Neural cell (in vitro differentiated cells): ENCODE data around the gene TBC1D30. TPM values are rescaled to one million over a fixed set of nuclear protein-coding genes. Genes with fewer than 3 reads are reported as not detected.

Source experiments
- H2AFZ ChIP-seq: fragments of 200-600, 300-800 bp; sonication (generic), shearing (Covaris generic); 2 replicates; pipeline ENCODE4 v1.6.0; 2014; ENCODE audit warnings: low read depth, mild to moderate bottlenecking, antibody characterized with exemption, low read length, moderate library complexity
- H3F3A ChIP-seq: fragments of 200-600 bp; shearing (Covaris generic); 2 replicates; pipeline ENCODE4 v1.6.1; 2016; ENCODE audit warnings: mild to moderate bottlenecking, moderate library complexity, mixed read lengths, antibody characterized with exemption, low read length; ENCODE audit not compliant: insufficient read depth, poor library complexity, severe bottlenecking
- H3K27ac ChIP-seq: fragments of 200-600, 300-800 bp; sonication (generic), shearing (Covaris generic); 2 replicates; pipeline ENCODE4 v1.5.1; 2014; ENCODE audit warnings: mild to moderate bottlenecking, low read length, moderate library complexity
- H3K27me3 ChIP-seq: fragments of 300-800, 200-600 bp; sonication (generic), shearing (Covaris generic); 2 replicates; pipeline ENCODE4 v1.6.0; 2014; ENCODE audit warnings: mild to moderate bottlenecking, low read depth, low read length, moderate library complexity; ENCODE audit not compliant: insufficient read depth
- H3K36me3 ChIP-seq: fragments of 300-800, 200-600 bp; sonication (generic), shearing (Covaris generic); 2 replicates; pipeline ENCODE4 v1.5.1; 2014; ENCODE audit warnings: mild to moderate bottlenecking, antibody characterized with exemption, low read length, moderate library complexity; ENCODE audit not compliant: insufficient read depth
- H3K4me2 ChIP-seq: fragments of 300-800, 200-600 bp; sonication (generic), shearing (Covaris generic); 2 replicates; pipeline ENCODE4 v1.6.0; 2014; ENCODE audit warnings: mild to moderate bottlenecking, low read length
- H3K4me3 ChIP-seq: fragments of 300-800, 200-600 bp; sonication (generic), shearing (Covaris generic); 2 replicates; pipeline ENCODE4 v1.5.1; 2014; ENCODE audit warnings: mild to moderate bottlenecking, low read length, moderate library complexity
- H3K79me2 ChIP-seq: fragments of 200-600 bp; shearing (Covaris generic); replicated peaks from 2 replicates; pipeline ENCODE4 v1.6.0; 2014; ENCODE audit warnings: mild to moderate bottlenecking, low read length, moderate library complexity; ENCODE audit not compliant: insufficient read depth
- H3K9ac ChIP-seq: fragments of 300-800, 200-600 bp; sonication (generic), shearing (Covaris generic); 2 replicates; pipeline ENCODE4 v1.6.1; 2016; ENCODE audit warnings: mild to moderate bottlenecking, low read length, mixed read lengths
- H3K9me2 ChIP-seq: fragments of 200-600 bp; shearing (Covaris generic); 2 replicates; pipeline ENCODE4 v1.6.1; 2016; ENCODE audit warnings: mild to moderate bottlenecking, low read length, mixed read lengths; ENCODE audit not compliant: insufficient read depth
- H3K9me3 ChIP-seq: fragments of 200-600, 300-800 bp; sonication (generic), shearing (Covaris generic); 2 replicates; pipeline ENCODE4 v1.6.1; 2016; ENCODE audit warnings: mild to moderate bottlenecking, mixed run types, low read length, moderate library complexity, mixed read lengths
- H4K20me1 ChIP-seq: fragments of 200-600 bp; shearing (Covaris generic); 2 replicates; pipeline ENCODE4 v1.6.1; 2016; ENCODE audit warnings: mild to moderate bottlenecking, mixed run types; ENCODE audit not compliant: insufficient read depth
- EP300 ChIP-seq: fragments of 450-650 bp; conservative IDR thresholded peaks from 2 replicates; pipeline ENCODE4 v1.6.1; 2014; ENCODE audit warnings: antibody characterized with exemption, mild to moderate bottlenecking, moderate library complexity; ENCODE audit not compliant: poor library complexity, severe bottlenecking
- EZH2 ChIP-seq: fragments of 200-600, 300-800 bp; shearing (Covaris generic), sonication (generic); IDR thresholded peaks from 2 replicates; pipeline ENCODE4 v1.6.1; 2014; ENCODE audit warnings: antibody characterized with exemption, low read length, borderline replicate concordance, mild to moderate bottlenecking; ENCODE audit not compliant: insufficient read depth, poor library complexity, severe bottlenecking
- MXI1 ChIP-seq: fragments of 450-650 bp; conservative IDR thresholded peaks from 2 replicates; pipeline ENCODE4 v1.6.1; 2014; ENCODE audit warnings: antibody characterized with exemption, mild to moderate bottlenecking; ENCODE audit not compliant: poor library complexity, severe bottlenecking
- POLR2AphosphoS5 ChIP-seq: IDR thresholded peaks from 2 replicates; pipeline ENCODE4 v1.6.1; 2012
- RAD21 ChIP-seq: fragments of 450-650 bp; conservative IDR thresholded peaks from 2 replicates; pipeline ENCODE4 v1.6.1; 2014; ENCODE audit warnings: antibody characterized with exemption, mild to moderate bottlenecking, moderate library complexity
- SMC3 ChIP-seq: fragments of 450-650 bp; conservative IDR thresholded peaks from 2 replicates; pipeline ENCODE4 v1.6.1; 2014; ENCODE audit warnings: antibody characterized with exemption, mild to moderate bottlenecking, moderate library complexity; ENCODE audit not compliant: poor library complexity
- TAF1 ChIP-seq: IDR thresholded peaks from 2 replicates; pipeline ENCODE4 v1.6.1; 2012; ENCODE audit warnings: low read depth
- polyA plus RNA-seq: library from polyadenylated mRNA; depleted of rRNA; stranded (reverse); fragments of >200 nt; gene quantifications from 2 replicates; pipeline ENCODE4 v1.2.3, GENCODE V29; 2014
- TF ChIP-seq, protein P1 (sequence below): IDR thresholded peaks from 2 replicates; pipeline ENCODE4 v1.6.1; 2012; ENCODE audit warnings: borderline replicate concordance
- TF ChIP-seq, protein P2 (sequence below): fragments of 450-650 bp; IDR thresholded peaks from 2 replicates; pipeline ENCODE4 v1.5.1; 2014; ENCODE audit warnings: antibody characterized with exemption, mild to moderate bottlenecking, moderate library complexity; ENCODE audit not compliant: poor library complexity, severe bottlenecking

Gene TBC1D30
- polyA plus RNA-seq, 1 donor from 2014 or later, result 17.6 TPM

DNA sequence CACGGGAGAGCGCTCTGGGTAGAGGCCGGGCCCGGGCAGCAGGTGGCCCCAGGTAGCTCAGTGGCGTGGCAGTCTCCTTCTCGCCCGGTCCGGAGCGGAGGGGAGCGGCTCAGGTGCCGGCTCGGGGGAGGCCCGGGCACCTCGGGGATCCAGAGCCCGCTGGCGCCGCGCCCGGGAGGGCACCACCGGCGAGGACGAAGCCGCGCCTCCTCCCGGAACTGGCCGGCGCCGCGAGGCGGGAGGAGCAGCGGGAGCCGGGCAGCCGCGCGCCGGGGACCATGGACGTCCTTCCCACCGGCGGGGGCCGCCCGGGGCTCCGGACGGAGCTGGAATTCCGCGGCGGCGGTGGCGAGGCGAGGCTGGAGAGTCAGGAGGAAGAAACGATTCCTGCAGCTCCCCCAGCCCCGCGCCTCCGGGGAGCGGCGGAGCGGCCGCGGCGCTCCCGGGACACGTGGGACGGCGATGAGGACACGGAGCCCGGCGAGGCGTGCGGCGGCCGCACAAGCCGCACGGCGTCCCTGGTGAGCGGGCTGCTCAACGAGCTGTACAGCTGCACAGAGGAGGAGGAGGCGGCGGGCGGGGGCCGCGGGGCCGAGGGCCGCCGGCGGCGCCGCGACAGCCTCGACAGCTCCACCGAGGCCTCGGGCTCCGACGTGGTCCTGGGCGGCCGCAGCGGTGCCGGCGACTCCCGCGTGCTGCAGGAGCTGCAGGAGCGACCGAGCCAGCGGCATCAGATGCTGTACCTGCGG lies 43.7 kb upstream of the TBC1D30 start:
- no peaks in the 10 kb centered on the region for H3K79me2 ChIP-seq
- no peak overlapping the region for H3K4me2 ChIP-seq
- H4K20me1 ChIP-seq, result no peaks in the 10 kb centered on the region
- H3K9ac ChIP-seq, result peak overlapping the region; percentile 39
- H3K9me2 ChIP-seq, result no peaks in the 10 kb centered on the region
- peak overlapping the region; percentile 67 for H3K4me3 ChIP-seq
- peaks cover 3% of the 10 kb centered on the region for H3K9me3 ChIP-seq
- no peaks in the 10 kb centered on the region for H3K36me3 ChIP-seq
- peaks cover 3% of the 10 kb centered on the region for H3F3A ChIP-seq
- H2AFZ ChIP-seq, result no peak overlapping the region
- H3K27ac ChIP-seq, result no peak overlapping the region
- peaks cover 28% of the 10 kb centered on the region for H3K27me3 ChIP-seq
- TF ChIP-seq RAD21, result no peak
- peak; percentile 6 for TF ChIP-seq POLR2AphosphoS5
- TF ChIP-seq MXI1, result peak; percentile 69

DNA sequence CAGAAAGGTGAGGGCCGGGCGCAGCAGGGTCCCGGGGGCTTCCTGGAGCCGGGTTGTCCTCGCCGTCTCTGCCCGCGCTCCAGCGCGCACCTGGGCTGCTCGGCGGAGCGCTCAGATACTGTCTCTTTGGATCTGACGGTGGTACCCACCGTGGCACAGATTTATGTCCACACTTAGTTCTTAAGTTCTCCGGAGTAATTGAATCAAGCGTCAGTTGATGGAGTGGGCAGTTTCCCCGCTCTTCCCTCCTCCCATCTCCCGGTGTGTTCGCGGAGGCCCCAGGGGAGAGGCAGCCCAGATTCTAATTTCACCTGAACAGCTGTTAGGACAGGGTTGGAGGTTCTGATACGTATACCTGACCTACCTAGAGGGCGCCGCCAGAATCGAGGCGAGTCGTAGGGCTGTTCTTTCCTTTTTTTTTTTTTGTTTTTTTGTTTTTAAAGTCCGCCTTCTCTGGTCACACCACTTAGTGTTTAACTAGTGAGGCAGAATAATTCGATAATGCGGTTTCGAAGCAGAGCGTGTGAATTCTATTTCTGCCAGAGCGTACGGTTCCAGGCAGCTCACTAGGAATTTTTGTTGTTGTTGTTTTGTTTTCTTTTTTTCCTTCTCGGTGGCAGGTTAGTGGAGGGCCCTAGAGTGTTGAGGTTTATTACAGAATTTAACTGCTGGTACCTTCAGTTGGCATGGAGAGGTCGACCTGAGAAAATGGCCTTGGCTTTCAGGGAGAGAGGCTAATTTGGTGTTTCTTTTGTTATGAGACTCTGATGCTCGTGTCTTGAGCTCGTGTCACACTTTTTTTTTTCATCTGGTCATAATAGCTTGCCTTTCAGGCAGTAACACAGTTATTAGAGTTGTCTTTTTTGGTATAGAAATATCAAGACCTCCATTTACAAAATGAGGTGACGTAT lies 42.9 kb upstream of the TBC1D30 start:
- TF ChIP-seq MXI1 (no peak), EP300 (no peak), EZH2 (no peak), TAF1 (no peak), SMC3 (no peak), RAD21 (no peak), POLR2AphosphoS5 (no peak)
- TF ChIP-seq, protein P1, sequence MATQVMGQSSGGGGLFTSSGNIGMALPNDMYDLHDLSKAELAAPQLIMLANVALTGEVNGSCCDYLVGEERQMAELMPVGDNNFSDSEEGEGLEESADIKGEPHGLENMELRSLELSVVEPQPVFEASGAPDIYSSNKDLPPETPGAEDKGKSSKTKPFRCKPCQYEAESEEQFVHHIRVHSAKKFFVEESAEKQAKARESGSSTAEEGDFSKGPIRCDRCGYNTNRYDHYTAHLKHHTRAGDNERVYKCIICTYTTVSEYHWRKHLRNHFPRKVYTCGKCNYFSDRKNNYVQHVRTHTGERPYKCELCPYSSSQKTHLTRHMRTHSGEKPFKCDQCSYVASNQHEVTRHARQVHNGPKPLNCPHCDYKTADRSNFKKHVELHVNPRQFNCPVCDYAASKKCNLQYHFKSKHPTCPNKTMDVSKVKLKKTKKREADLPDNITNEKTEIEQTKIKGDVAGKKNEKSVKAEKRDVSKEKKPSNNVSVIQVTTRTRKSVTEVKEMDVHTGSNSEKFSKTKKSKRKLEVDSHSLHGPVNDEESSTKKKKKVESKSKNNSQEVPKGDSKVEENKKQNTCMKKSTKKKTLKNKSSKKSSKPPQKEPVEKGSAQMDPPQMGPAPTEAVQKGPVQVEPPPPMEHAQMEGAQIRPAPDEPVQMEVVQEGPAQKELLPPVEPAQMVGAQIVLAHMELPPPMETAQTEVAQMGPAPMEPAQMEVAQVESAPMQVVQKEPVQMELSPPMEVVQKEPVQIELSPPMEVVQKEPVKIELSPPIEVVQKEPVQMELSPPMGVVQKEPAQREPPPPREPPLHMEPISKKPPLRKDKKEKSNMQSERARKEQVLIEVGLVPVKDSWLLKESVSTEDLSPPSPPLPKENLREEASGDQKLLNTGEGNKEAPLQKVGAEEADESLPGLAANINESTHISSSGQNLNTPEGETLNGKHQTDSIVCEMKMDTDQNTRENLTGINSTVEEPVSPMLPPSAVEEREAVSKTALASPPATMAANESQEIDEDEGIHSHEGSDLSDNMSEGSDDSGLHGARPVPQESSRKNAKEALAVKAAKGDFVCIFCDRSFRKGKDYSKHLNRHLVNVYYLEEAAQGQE, result no peak
- TF ChIP-seq, protein P2, sequence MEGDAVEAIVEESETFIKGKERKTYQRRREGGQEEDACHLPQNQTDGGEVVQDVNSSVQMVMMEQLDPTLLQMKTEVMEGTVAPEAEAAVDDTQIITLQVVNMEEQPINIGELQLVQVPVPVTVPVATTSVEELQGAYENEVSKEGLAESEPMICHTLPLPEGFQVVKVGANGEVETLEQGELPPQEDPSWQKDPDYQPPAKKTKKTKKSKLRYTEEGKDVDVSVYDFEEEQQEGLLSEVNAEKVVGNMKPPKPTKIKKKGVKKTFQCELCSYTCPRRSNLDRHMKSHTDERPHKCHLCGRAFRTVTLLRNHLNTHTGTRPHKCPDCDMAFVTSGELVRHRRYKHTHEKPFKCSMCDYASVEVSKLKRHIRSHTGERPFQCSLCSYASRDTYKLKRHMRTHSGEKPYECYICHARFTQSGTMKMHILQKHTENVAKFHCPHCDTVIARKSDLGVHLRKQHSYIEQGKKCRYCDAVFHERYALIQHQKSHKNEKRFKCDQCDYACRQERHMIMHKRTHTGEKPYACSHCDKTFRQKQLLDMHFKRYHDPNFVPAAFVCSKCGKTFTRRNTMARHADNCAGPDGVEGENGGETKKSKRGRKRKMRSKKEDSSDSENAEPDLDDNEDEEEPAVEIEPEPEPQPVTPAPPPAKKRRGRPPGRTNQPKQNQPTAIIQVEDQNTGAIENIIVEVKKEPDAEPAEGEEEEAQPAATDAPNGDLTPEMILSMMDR, result no peak
- Histone ChIP-seq H3K9ac (peak overlapping the region; percentile 39), H3K9me2 (no peaks in the 10 kb centered on the region), H2AFZ (no peak overlapping the region), H3K4me3 (peak overlapping the region; percentile 67), H3K27ac (no peak overlapping the region), H3F3A (peaks cover 3% of the 10 kb centered on the region), H3K9me3 (no peaks in the 10 kb centered on the region), H3K27me3 (peaks cover 28% of the 10 kb centered on the region), H3K36me3 (no peaks in the 10 kb centered on the region), H4K20me1 (no peaks in the 10 kb centered on the region), H3K4me2 (no peak overlapping the region), H3K79me2 (no peaks in the 10 kb centered on the region)
